Colonic mucosa (tissue), 4 donors: ENCODE measurements around the gene FMN1. TPM values are rescaled to one million over a fixed set of nuclear protein-coding genes. Genes with fewer than 3 reads are reported as not detected.

ENCODE experiments used
- DNase-seq: peaks from one replicate; pipeline ENCODE4 v3.0.0-alpha.2; 2020
- H3K27ac ChIP-seq: fragments of 200-600 bp; one replicate; pipeline ENCODE4 v1.8.0; 2021
- H3K27me3 ChIP-seq: fragments of 200-600 bp; one replicate; pipeline ENCODE4 v1.8.0; 2021
- H3K36me3 ChIP-seq: fragments of 200-600 bp; one replicate; pipeline ENCODE4 v1.8.0; 2021
- H3K4me1 ChIP-seq: fragments of 200-600 bp; one replicate; pipeline ENCODE4 v1.8.0; 2021; ENCODE audit warnings: mild to moderate bottlenecking
- H3K4me3 ChIP-seq: fragments of 200-600 bp; one replicate; pipeline ENCODE4 v1.8.0; 2021
- H3K9ac ChIP-seq, 2 donors: one replicate each; pipeline ENCODE4 v1.7.0; 2013; ENCODE audit warnings: control low read depth in 2 of 2, low read depth in 2 of 2, low read length in 2 of 2
- H3K9me3 ChIP-seq: fragments of 200-600 bp; one replicate; pipeline ENCODE4 v1.8.0; 2021
- CTCF ChIP-seq: fragments of 200-600 bp; IDR thresholded peaks from one replicate; pipeline ENCODE4 v1.8.0; 2022; ENCODE audit warnings: antibody characterized with exemption, mild to moderate bottlenecking
- intact Hi-C: fragments of 100-400 bp; cut with DNase I; formaldehyde crosslinking; loops from one replicate; pipeline ENCODE4 v1.14.1; 2022
- total RNA-seq, 2 donors: library from RNA; stranded (reverse); fragmentation: NEBNext Ultra II Directional in 1 of 2; extraction: Animal tissue kit (Norgen Biotek cat#: 25700) in 1 of 2; gene quantifications; one replicate each; pipeline ENCODE4 v1.2.1, GENCODE V29; 2021
- donor health status: healthy.
- donor health status: DM: no; HTN: no; CAD: no.
- donor health status: DM: no; HTN: no; CAD: no.

The FMN1 gene
- total RNA-seq, 2 donors from 2014 or later, result 23.5 to 32.0 TPM

DNA sequence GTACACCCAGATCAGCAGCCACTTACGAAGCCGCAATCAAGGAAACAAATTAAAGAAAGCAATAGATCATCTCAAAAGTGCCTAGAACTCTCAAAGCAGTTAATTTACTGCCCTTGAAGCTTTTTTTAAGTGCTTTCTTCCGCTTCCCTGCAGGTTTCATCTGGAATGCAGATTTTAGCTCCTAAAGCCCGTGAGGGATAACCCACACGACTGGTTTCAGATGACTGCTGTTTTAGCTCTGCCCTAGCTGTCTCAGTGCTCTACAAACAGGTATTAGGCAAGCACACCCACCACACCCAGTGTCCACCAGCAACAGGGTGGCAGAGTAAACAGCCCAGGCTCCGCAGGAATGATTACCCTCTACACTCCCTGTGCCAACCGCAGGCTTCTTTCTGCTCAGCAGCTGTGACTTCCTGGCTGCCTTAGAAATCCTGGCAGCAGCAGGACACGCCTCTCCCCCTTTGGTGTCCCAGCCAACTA is 126.0 kb downstream of the FMN1 start:
- peak overlapping the region; percentile 34 for H3K4me3 ChIP-seq
- no peaks in the 10 kb centered on the region for H3K9me3 ChIP-seq
- intact Hi-C loops, result loop anchor here (2.0 kb wide), 1 partner anchor 40 kb away; no protein-coding TSS in a partner anchor
- peak overlapping the region; percentile 90 for H3K27ac ChIP-seq
- TF ChIP-seq CTCF, result no peak
- DNase-seq, result peak; percentile 90
- H3K27me3 ChIP-seq, result no peaks in the 10 kb centered on the region
- H3K36me3 ChIP-seq, result no peaks in the 10 kb centered on the region
- H3K9ac ChIP-seq, result peak overlapping the region in 1 of 2 donors; percentile 98
- peaks cover 4% of the 10 kb centered on the region for H3K4me1 ChIP-seq

GRCh38 chr15:33068007-33068481 is 126.5 kb downstream of the FMN1 start:
- peak overlapping the region; percentile 34 for H3K4me3 ChIP-seq
- no peak for TF ChIP-seq CTCF
- H3K27me3 ChIP-seq, result no peaks in the 10 kb centered on the region
- no peaks in the 10 kb centered on the region for H3K36me3 ChIP-seq
- intact Hi-C loops, result loop anchor here (2.0 kb wide), 1 partner anchor 39 kb away; no protein-coding TSS in a partner anchor
- peak overlapping the region; percentile 46 to 98 for H3K9ac ChIP-seq
- H3K27ac ChIP-seq, result peak overlapping the region; percentile 90
- no peaks in the 10 kb centered on the region for H3K9me3 ChIP-seq
- DNase-seq, result peak; percentile 91
- H3K4me1 ChIP-seq, result peaks cover 4% of the 10 kb centered on the region

DNA sequence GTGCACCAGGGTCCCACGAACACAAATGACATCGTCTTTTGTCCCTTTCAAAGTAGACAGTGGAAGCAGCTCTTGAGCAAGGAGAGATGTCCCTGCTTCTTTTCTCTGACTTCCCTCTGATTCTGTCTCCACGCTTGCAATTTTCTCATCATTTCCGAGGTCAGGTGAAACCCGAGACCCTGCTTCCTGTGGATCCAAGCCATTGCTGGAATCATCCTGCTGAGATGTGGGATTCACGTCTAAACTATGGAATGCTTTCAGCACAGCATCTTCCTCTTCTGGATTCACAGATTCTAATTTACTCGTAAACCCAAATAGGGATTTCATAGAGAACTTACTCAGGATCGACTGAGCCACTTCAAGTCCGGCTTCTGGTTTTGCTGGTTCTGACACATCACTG is 127.1 kb downstream of the FMN1 start:
- DNase-seq, result no peak
- peak overlapping the region; percentile 34 for H3K4me3 ChIP-seq
- H3K36me3 ChIP-seq, result no peaks in the 10 kb centered on the region
- peak overlapping the region; percentile 90 for H3K27ac ChIP-seq
- H3K4me1 ChIP-seq, result peaks cover 4% of the 10 kb centered on the region
- no peak for TF ChIP-seq CTCF
- intact Hi-C loops, result no loop called here
- peak overlapping the region; percentile 46 to 98 for H3K9ac ChIP-seq
- no peaks in the 10 kb centered on the region for H3K27me3 ChIP-seq
- H3K9me3 ChIP-seq, result no peaks in the 10 kb centered on the region

GRCh38 chr15:33066584-33066983 is 127.9 kb downstream of the FMN1 start:
- Histone ChIP-seq H3K4me1 (peaks cover 4% of the 10 kb centered on the region), H3K36me3 (no peaks in the 10 kb centered on the region), H3K4me3 (peak overlapping the region; percentile 34), H3K27ac (peak overlapping the region; percentile 90), H3K27me3 (no peaks in the 10 kb centered on the region), H3K9ac (peak overlapping the region; percentile 32 to 98), H3K9me3 (no peaks in the 10 kb centered on the region)
- no peak for TF ChIP-seq CTCF
- intact Hi-C loops, result no loop called here
- DNase-seq, result peak; percentile 51

DNA sequence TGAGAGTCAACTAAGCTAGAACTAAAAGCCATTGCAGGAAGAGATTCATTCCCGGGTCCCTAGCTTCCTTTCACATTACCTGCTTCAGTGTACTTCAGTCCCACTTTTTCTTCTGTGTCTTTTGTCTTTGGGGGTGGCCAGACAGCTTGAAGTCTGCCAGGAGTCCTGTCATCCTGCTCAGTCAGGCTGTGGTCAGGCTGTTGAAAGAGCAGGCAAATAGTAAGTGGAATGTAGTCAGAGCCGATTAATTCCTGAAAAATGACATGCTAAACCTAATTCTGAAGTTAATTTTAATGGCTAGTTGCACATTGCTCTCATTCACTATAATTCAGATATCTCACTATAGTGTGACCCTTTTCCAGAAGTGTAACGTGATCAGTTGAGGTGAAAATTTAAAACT is 129.6 kb downstream of the FMN1 start:
- Histone ChIP-seq H3K4me1 (peaks cover 4% of the 10 kb centered on the region), H3K9ac (peak overlapping the region in 1 of 2 donors; percentile 51), H3K4me3 (no peak overlapping the region), H3K9me3 (no peaks in the 10 kb centered on the region), H3K27ac (no peak overlapping the region), H3K36me3 (no peaks in the 10 kb centered on the region), H3K27me3 (no peaks in the 10 kb centered on the region)
- intact Hi-C loops, result no loop called here
- no peak for TF ChIP-seq CTCF
- DNase-seq, result no peak
